ENCODE data around the gene KCNMB1. TPM values are rescaled to one million over a fixed set of nuclear protein-coding genes. Genes with fewer than 3 reads are reported as not detected.

The KCNMB1 gene
- total RNA-seq, 6 experiments from 2014 or later = 0.10 to 0.27 (median 0.25) TPM; not detected in 1

GRCh38 chr5:170357955-170358444, 31.2 kb downstream of the KCNMB1 start:
- H3K27me3 ChIP-seq = no peaks in the 10 kb centered on the region
- TF ChIP-seq CTCF (IDR thresholded peaks at IDR 0.05) = no peak
- no peak overlapping the region for H3K4me3 ChIP-seq
- peak; percentile 41 to 63 (median 54) for ATAC-seq
- peaks cover 0 to 10% (median 4%) of the 10 kb centered on the region in 4 donors for H3K4me1 ChIP-seq
- no peaks in the 10 kb centered on the region for H3K36me3 ChIP-seq
- H3K9me3 ChIP-seq = no peaks in the 10 kb centered on the region
- 39% methylated on average over 3 of the region's 8 CpGs for WGBS (ENCODE audit: insufficient coverage, low coverage, low lambda C conversion rate, missing lambda C conversion rate)
- intact Hi-C loops (cut with DNase I) = no loop called here
- H3K27ac ChIP-seq = no peak overlapping the region
- peak; percentile 54 to 72 (median 62) for DNase-seq

GRCh38 chr5:170355601-170356098, 33.5 kb downstream of the KCNMB1 start:
- DNase-seq = peak; percentile 60 to 91 (median 91)
- Histone ChIP-seq H3K36me3 (no peaks in the 10 kb centered on the region), H3K9me3 (no peaks in the 10 kb centered on the region), H3K4me1 (peaks cover 0 to 10% (median 4%) of the 10 kb centered on the region in 4 donors), H3K27ac (no peak overlapping the region), H3K27me3 (no peaks in the 10 kb centered on the region), H3K4me3 (no peak overlapping the region)
- intact Hi-C loops (cut with DNase I) = no loop called here
- 49% methylated on average over 7 of the region's 8 CpGs for WGBS (ENCODE audit: insufficient coverage, low coverage, low lambda C conversion rate, missing lambda C conversion rate)
- peak; percentile 62 to 87 (median 80) for ATAC-seq
- TF ChIP-seq CTCF (IDR thresholded peaks at IDR 0.05) (no peak), POLR2A (IDR thresholded peaks at IDR 0.05) (no peak)

- whole genome bisulfite sequencing (ENCODE audit: insufficient coverage, low coverage, low lambda C conversion rate, missing lambda C conversion rate) = 60% methylated on average over 5 of the region's 9 CpGs
- Histone ChIP-seq H3K9me3 (no peaks in the 10 kb centered on the region), H3K4me1 (peaks cover 0 to 10% (median 4%) of the 10 kb centered on the region in 4 donors), H3K4me3 (no peak overlapping the region), H3K27me3 (peaks cover 0 to 4% of the 10 kb centered on the region in 2 donors), H3K27ac (no peak overlapping the region), H3K36me3 (no peaks in the 10 kb centered on the region)
- TF ChIP-seq CTCF (IDR thresholded peaks at IDR 0.05) (no peak), POLR2A (IDR thresholded peaks at IDR 0.05) (no peak)
- ATAC-seq = no peak
- no peak for DNase-seq
- intact Hi-C loops (cut with DNase I) = no loop called here
Observed at GRCh38 chr5:170353961-170354360, 35.2 kb downstream of the KCNMB1 start.

GRCh38 chr5:170353011-170353761, 36.0 kb downstream of the KCNMB1 start:
- DNase-seq = no peak
- Histone ChIP-seq H3K27me3 (peaks cover 0 to 4% of the 10 kb centered on the region in 2 donors), H3K9me3 (no peaks in the 10 kb centered on the region), H3K4me1 (peaks cover 0 to 10% (median 4%) of the 10 kb centered on the region in 4 donors), H3K4me3 (no peak overlapping the region), H3K36me3 (no peaks in the 10 kb centered on the region), H3K27ac (no peak overlapping the region)
- peak in 1 of 4 donors; percentile 25 for ATAC-seq
- intact Hi-C loops (cut with DNase I) = no loop called here
- no peak for TF ChIP-seq CTCF (IDR thresholded peaks at IDR 0.05)
- no peak for TF ChIP-seq POLR2A (IDR thresholded peaks at IDR 0.05)
- WGBS (ENCODE audit: insufficient coverage, low coverage, low lambda C conversion rate, missing lambda C conversion rate) = 23% methylated on average over 11 of the region's 18 CpGs
